Activated T-helper 1 cell treated with Interleukin-2 at 50 U/mL for 16 hours (primary cell): ENCODE results near the gene HAGHL.
"Not testable (repeated sequence)": the region's sequence is repeated elsewhere in the genome, so short reads cannot be mapped to it uniquely, and the experiment has no call there.

Experiments
- DNase-seq: peaks from one replicate; pipeline ENCODE4 v3.0.0-alpha.2; 2020; ENCODE audit warnings: low read depth

Gene HAGHL

GRCh38 chr16:774086-775001 lies 47.4 kb downstream of the HAGHL start:
- no peak for DNase-seq

- DNase-seq = no peak
Observed at GRCh38 chr16:775236-775796, 48.4 kb downstream of the HAGHL start.

DNA sequence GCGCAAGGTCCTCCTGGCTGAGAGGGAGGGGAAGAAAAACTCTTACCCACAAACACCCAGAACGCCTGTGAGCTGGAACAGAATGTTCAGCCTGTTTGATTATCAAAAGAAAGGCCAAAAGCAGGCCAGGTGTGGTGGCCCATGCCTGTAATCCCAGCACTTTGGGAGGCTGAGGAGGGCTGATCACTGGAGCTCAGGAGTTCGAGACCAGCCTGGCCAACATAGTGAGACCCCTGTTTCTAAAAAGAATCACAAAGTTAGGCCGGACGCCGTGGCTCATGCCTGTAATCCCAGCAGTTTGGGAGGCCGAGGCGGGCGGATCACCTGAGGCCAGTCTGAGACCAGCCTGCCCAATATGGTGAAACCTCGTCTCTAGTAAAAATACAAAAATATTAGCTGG lies 49.4 kb downstream of the HAGHL start:
- not testable (repeated sequence) for DNase-seq

- DNase-seq = no peak
Observed at GRCh38 chr16:776824-777223, 49.9 kb downstream of the HAGHL start.

GRCh38 chr16:777826-778225 lies 50.9 kb downstream of the HAGHL start:
- DNase-seq = no peak

GRCh38 chr16:778447-778846 lies 51.5 kb downstream of the HAGHL start:
- no peak for DNase-seq

DNA sequence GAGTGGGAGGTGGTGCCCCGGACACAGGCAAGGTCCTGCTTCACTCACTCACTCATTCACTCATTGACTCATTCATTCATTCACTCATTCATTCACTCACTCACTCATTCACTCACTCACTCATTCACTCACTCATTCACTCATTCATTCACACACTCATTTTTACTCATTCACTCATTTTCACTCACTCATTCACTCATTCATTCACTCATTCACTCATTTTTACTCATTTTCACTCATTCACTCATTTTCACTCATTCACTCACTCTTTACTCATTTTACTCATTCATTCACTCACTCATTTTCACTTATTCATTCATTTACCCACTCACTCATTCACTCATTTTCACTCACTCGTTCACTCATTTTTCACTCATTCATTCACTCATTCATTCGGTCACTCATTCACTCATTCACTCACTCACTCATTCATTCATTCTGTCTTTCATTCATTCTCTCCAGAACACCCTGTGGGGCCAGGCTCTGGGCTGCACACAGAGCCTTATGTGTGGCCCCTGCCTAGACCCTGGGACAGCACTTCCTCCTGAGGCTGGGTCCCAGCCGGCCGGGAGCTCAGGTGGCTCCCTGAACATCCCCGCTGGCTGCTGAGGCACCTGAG lies 52.1 kb downstream of the HAGHL start:
- DNase-seq = no peak
